GM19328 (cell line): ENCODE data around the gene LRP1.

ENCODE experiments used
- ATAC-seq: cut with Tn5 transposase; IDR thresholded peaks from one replicate; pipeline ENCODE4 v1.9.1; 2021; ENCODE audit warnings: mild to moderate bottlenecking, moderate library complexity; ENCODE audit not compliant: unreplicated experiment

The LRP1 gene

DNA sequence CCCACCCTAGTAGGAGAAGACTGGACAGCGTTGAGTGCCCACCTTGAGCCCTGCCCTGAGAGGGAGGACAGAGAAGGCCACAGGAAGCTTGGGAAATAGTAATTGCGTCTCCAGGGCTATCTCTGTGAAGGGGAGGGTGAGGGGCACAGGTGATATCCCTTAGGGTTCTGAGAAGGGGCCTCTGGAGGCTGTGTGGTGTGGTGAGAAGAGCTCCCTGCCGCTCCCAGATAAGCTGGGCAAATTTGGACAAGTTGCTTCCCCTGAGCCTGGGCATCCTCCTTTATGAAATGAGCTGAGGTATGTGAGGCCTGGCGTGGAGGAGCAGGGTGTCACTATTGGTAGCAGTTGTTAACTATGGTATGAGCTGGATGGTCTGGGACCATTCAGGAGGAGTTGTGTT lies 42.6 kb downstream of the LRP1 start:
- no peak for ATAC-seq

DNA sequence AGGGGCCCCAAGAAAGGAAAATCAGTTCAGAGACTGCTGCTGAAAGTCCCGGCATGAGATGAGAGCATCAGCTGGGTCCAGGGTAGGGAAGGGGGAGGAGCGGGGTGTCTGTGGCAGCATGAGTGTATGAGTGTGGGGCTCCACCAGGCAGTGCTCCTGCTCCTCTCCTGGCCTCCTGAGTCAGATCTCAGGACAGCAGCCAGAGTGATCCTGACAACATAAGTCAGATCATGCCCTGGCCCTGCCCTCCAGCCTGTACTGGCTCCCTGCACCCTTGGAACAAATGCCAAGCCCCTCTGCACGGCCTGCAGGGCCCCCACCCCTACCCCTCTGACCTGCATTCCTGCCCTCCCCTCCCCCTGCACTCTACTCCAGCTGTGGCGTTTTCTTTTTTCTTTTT lies 43.4 kb downstream of the LRP1 start:
- no peak for ATAC-seq

DNA sequence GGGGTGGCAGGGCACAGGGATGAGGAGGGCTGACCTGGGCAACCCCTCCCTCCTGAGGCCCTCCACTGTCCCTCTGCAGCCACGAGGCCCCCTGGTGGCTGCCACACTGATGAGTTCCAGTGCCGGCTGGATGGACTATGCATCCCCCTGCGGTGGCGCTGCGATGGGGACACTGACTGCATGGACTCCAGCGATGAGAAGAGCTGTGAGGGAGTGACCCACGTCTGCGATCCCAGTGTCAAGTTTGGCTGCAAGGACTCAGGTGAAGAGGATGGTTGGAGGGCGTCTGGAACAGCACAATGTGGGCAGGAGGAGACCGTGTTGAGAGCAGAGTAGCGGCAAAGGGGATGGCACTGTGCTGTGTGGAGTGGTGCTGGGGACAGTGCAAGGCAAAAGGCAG lies 44.8 kb downstream of the LRP1 start:
- ATAC-seq = no peak

DNA sequence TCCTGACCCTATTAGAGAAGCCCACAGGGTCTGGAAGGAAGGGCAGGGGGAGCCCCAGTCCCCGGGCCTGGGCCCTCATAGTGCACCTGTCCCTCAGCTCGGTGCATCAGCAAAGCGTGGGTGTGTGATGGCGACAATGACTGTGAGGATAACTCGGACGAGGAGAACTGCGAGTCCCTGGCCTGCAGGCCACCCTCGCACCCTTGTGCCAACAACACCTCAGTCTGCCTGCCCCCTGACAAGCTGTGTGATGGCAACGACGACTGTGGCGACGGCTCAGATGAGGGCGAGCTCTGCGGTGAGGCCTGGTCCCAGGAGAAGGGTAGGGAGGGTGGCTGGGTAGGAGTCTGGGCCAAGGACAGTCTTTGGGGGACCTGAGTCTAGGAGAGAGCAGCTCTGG lies 45.4 kb downstream of the LRP1 start:
- ATAC-seq = no peak

DNA sequence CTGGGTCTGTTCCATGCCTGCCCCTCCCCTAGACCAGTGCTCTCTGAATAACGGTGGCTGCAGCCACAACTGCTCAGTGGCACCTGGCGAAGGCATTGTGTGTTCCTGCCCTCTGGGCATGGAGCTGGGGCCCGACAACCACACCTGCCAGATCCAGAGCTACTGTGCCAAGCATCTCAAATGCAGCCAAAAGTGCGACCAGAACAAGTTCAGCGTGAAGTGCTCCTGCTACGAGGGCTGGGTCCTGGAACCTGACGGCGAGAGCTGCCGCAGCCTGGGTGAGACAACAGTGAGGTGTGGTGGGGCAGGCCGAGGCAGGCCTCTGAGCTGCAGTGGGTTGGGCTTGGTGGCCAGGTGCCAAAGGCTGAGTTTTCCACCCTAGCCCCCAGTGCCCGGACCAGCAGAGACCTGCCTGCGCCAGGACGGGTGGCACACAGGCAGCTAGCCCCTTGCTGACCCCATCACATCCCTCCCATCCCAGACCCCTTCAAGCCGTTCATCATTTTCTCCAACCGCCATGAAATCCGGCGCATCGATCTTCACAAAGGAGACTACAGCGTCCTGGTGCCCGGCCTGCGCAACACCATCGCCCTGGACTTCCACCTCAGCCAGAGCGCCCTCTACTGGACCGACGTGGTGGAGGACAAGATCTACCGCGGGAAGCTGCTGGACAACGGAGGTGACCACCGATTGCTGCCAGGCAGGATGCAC lies 47.3 kb downstream of the LRP1 start:
- ATAC-seq = no peak

DNA sequence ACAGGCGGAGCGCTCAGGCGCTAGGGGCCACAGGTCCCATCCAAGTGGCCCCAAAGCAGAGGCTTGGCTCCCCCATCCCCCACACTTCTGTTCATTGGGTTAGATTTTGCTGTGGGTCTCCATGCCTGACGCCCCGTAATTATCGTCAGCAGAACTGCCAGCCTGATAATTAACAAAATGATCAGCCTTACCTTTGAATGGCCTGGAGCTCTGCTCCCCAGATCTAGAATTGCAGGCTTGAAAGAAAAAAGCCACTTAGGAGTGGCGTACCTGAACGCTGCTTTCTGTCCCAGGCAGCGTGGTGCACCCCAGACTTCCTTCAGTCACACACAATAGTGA lies 47.8 kb downstream of the LRP1 start:
- no peak for ATAC-seq

DNA sequence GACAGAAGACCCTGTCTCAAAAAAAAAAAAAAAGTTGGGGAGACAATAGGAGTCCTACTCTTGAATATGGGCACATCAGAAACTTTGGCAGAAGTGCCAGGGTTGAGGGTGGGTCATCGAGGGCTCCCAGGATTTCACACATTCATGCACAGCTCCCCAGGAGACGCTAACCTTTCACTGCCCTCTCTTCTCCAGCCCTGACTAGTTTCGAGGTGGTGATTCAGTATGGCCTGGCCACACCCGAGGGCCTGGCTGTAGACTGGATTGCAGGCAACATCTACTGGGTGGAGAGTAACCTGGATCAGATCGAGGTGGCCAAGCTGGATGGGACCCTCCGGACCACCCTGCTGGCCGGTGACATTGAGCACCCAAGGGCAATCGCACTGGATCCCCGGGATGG lies 48.6 kb downstream of the LRP1 start:
- no peak for ATAC-seq

DNA sequence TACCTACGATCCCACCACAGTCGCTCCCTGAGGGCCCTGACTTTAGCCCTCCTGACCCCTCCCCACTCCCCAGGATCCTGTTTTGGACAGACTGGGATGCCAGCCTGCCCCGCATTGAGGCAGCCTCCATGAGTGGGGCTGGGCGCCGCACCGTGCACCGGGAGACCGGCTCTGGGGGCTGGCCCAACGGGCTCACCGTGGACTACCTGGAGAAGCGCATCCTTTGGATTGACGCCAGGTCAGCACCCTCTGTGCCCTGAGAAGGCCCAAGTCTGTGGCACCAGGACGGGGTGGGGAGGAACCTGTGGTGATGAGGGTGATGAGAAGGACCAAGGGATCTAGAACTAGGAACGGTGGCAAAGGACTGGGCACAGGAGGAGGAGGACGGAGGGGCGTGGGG lies 49.1 kb downstream of the LRP1 start:
- no peak for ATAC-seq

DNA sequence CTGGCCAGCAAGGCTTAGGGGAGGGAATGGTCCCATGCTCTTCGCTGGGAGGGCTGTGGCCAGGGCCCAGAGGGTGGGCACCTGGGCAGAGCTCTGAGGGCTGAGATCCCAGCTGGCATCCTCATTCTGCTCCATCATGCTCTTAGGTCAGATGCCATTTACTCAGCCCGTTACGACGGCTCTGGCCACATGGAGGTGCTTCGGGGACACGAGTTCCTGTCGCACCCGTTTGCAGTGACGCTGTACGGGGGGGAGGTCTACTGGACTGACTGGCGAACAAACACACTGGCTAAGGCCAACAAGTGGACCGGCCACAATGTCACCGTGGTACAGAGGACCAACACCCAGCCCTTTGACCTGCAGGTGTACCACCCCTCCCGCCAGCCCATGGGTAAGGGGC lies 49.9 kb downstream of the LRP1 start:
- ATAC-seq = no peak

DNA sequence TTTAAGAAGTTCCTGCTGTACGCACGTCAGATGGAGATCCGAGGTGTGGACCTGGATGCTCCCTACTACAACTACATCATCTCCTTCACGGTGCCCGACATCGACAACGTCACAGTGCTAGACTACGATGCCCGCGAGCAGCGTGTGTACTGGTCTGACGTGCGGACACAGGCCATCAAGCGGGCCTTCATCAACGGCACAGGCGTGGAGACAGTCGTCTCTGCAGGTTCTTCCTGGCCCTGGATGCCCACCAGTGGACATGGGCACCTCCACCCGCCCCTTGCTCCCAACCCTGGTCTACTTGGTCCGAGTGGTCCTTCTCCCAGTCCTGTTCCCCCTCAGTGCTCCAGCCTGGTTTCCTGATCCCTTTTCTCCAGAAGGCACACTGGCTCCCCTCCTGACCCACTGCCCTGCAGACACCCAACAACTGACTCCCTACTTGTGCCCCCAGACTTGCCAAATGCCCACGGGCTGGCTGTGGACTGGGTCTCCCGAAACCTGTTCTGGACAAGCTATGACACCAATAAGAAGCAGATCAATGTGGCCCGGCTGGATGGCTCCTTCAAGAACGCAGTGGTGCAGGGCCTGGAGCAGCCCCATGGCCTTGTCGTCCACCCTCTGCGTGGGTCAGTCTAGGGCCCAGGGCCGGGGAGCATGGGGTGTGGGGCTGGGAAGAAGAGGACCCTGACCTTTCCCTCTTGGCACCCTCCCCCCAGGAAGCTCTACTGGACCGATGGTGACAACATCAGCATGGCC lies 51.2 kb downstream of the LRP1 start:
- ATAC-seq = no peak

DNA sequence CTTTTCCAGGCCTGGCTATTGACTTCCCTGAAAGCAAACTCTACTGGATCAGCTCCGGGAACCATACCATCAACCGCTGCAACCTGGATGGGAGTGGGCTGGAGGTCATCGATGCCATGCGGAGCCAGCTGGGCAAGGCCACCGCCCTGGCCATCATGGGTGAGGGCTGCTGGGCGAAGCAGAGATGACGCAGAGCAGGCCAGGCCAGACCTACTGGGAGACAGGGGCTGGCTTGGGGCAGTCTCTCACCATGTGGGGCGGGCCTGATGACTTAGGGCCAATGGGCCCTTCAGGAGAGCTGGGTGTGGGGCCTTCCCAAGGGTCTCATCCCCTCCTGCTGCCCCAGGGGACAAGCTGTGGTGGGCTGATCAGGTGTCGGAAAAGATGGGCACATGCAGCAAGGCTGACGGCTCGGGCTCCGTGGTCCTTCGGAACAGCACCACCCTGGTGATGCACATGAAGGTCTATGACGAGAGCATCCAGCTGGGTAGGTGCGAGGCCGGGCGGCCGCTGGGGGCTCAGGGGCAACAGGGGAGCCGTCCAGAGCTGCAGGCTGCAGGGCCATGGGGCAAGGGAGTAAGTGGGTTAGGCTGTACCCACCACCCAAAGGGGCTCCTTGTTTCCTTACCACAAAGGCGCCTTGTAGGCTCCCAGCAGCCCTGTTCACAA lies 52.2 kb downstream of the LRP1 start:
- no peak for ATAC-seq

DNA sequence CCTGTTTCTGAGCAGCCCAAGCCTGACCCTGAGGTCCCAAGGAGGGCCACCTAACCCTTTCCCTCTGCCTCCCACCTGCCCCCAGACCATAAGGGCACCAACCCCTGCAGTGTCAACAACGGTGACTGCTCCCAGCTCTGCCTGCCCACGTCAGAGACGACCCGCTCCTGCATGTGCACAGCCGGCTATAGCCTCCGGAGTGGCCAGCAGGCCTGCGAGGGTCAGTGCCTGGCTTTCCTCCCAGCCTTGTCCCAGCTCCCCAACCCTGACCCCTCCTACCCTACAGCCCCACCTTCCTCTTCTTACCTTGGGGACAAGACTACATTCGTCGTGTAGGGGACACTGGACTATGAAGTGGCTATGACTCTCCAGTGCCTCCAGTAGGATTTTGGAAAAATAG lies 52.8 kb downstream of the LRP1 start:
- ATAC-seq = no peak

DNA sequence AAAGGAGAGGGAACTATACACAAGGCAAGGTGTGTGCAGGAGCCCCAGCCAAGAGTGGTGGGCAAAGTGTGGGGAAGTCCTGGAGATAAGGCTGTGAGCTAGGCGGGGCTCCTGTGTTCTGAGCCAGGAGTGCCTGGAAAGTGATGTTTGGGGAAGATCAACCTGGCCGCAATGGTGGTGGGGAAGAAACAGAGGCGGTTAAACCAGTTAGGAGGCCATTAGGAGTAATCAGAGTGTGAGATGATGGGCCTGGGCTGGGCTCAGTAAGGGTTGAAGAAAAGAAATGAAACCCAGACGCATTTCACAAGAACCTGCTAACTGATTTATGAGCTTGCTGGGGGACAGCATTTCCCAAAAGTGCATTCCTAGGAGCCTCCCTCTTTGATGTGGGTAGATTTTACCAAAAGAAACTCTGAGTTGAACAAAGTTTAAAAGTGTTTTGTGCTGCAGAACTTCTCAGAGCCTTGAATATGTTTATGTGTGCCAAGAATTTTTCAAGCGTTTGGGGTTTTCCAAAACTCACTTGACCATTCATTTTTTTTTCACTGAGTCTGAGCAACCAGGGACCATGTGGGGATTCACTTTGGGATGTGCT lies 53.4 kb downstream of the LRP1 start:
- ATAC-seq = no peak

DNA sequence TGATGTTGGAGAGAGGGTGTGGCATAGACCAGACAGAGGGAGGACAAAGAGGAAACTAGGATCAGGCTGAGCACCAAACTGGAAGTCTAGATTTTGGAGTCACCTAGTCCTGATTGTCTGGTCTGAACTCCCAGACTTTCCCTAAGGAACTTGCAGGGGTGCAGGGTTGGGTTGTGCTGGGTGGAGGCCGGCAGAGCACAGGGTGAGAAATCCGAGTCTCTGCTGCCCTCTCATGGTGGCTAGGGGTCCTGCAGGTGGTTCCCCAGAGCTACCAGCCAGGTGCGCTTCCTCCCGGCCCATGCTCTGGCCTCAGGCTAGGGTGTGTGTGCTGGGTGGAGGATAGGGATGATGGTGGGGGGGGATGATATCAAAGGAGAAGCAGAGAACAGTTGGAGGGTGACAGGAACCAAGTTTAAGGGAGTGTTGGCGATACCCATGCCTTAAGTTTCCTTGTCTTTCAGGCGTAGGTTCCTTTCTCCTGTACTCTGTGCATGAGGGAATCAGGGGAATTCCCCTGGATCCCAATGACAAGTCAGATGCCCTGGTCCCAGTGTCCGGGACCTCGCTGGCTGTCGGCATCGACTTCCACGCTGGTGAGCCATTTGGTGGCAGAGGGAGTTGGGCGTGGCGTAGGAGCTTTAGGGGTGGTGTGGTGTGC lies 54.8 kb downstream of the LRP1 start:
- peak; percentile 77 for ATAC-seq

DNA sequence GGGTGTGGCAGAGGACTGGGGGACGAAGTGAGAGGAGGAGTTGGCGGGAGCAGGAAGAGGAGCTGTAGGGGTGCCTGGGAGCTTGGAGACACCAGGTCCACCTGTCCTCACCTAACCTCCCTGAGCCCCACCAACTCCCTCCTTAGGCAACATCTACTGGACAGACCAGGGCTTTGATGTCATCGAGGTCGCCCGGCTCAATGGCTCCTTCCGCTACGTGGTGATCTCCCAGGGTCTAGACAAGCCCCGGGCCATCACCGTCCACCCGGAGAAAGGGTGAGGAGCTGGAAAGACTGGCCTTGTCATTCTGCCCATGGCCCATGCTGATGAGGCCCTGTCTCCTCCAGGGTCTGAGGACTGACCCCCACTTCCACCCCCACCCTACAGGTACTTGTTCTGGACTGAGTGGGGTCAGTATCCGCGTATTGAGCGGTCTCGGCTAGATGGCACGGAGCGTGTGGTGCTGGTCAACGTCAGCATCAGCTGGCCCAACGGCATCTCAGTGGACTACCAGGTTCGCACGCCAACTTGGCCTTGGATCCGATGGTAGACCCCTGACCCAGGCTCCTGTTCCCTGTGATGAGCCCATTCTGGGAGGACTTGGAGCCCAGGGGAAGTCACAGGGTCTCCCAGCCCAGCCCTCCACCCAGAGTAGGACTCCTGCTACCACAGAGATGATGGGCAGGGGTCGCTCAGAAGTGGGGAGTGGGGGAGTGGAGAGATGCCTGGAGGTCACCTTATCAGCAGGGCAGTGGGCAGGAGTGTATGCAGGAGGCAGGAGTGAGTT lies 55.8 kb downstream of the LRP1 start:
- ATAC-seq = no peak

DNA sequence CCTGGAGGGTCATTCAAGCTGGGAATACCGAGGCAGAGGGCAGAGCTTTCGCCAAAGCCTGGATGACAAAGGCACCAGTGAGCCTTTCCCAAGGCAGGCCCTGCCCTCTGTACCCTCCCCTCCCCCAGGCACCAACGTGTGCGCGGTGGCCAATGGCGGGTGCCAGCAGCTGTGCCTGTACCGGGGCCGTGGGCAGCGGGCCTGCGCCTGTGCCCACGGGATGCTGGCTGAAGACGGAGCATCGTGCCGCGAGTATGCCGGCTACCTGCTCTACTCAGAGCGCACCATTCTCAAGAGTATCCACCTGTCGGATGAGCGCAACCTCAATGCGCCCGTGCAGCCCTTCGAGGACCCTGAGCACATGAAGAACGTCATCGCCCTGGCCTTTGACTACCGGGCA lies 57.1 kb downstream of the LRP1 start:
- ATAC-seq = no peak

DNA sequence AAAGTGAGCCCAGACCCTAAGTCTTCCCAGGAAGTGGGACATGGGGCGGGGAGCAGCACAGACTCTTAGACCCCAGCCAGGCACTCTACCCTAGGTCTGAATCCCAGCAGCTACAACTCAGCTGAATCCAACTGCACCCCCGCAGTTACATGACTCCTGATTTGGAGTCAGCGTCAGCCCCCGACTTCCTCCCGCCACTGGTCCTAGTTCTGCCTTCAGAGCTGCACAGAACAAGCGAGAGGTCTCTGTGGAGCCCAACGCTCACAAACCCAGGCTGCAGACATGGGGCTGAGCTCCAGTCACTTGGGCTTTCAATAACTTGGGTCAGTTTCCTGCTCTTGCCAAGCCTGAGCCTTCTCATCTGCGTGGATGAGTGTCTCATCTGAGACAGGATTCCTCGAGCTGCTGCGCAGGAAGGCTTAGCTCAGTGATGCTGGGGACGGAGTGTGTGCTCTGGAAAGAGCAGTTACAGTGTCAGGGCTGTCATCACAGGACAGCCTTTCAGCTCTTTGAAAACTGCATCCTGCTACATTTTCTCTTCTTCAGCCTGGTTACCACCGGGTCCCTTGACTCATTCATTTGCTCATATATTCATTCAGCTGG lies 57.7 kb downstream of the LRP1 start:
- no peak for ATAC-seq

DNA sequence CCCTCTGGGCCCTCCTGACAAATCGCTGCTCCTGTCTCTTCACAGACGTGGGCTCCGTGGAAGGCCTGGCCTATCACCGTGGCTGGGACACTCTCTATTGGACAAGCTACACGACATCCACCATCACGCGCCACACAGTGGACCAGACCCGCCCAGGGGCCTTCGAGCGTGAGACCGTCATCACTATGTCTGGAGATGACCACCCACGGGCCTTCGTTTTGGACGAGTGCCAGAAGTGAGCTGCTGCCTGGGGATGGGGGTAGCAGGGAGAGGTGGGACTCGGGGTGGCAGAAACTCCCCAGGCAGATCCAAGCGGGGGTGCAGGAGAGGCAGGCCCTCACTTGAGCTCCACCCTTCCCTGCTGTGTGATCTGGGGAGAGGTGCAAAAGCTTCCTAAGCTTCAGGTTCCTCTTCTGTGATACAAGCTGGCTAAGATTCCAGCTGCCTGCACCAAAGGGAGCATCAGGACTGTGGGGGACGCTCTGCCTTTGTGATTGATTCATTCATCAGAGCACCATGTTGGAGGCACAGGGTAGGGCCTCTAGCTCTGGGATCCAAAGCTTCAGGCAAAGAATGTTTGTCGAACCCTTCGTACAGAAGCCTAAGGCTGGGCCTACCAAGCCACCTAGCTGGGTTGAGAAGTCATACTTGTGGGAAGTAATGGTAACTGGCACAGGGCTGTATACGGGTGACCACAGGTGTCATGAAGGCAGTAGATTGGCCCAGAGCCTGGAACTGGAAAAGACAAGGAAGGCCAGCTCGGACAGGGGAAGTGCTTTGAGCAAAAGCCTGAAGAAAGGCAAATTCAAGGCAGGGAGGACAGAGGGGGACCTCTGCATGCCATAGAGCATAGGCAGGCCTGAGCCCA lies 59.2 kb downstream of the LRP1 start:
- ATAC-seq = no peak

DNA sequence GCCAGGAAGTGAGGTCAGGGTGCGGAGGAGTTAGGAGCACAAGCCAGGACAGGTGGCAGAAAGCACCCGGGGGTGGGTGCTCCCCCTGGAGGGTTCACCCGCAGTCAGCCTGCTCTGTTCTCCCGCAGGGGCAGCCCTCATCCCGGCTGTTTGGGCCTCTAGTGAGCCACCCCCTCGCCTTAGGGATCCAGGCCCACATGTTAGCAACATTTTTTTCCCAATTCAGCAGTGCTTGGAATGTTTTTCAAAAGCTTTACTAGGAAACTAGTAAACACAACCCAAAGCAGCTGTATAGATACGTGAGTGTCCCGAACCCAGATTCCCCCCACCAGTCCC lies 59.8 kb downstream of the LRP1 start:
- ATAC-seq = no peak
